WERI-Rb-1 (cell line): ENCODE measurements around the gene SCUBE2.

Experiments used
- DNase-seq: peaks from one replicate; pipeline ENCODE4 v3.0.0-alpha.2; 2020
- H3K27ac ChIP-seq: fragments of 250-450 bp; sonication (Bioruptor Pico); 2 replicates; pipeline ENCODE4 v1.5.1; 2020; ENCODE audit warnings: mild to moderate bottlenecking, moderate library complexity
- H3K27me3 ChIP-seq: fragments of 250-450 bp; sonication (Bioruptor Pico); 2 replicates; pipeline ENCODE4 v1.5.1; 2021; ENCODE audit warnings: mild to moderate bottlenecking, low read depth, moderate library complexity; ENCODE audit not compliant: insufficient read depth, severe bottlenecking
- H3K36me3 ChIP-seq: fragments of 250-450 bp; sonication (Bioruptor Pico); 2 replicates; pipeline ENCODE4 v1.5.1; 2020; ENCODE audit warnings: mild to moderate bottlenecking, moderate library complexity
- H3K4me3 ChIP-seq: 2 replicates; pipeline ENCODE4 v1.5.1; 2011; ENCODE audit warnings: low read depth, mild to moderate bottlenecking, control low read depth, low read length
- H3K9me3 ChIP-seq: fragments of 250-450 bp; sonication (Bioruptor Pico); 2 replicates; pipeline ENCODE4 v1.5.1; 2021; ENCODE audit warnings: mild to moderate bottlenecking, moderate library complexity; ENCODE audit not compliant: severe bottlenecking
- CTCF ChIP-seq: IDR thresholded peaks from 2 replicates; pipeline ENCODE4 v1.5.1; 2011; ENCODE audit warnings: low read depth, mild to moderate bottlenecking, control low read depth, inconsistent platforms, low read length

The SCUBE2 gene

GRCh38 chr11:9138133-9138453 is 46.7 kb upstream of the SCUBE2 start:
- H3K36me3 ChIP-seq: peaks cover 41% of the 10 kb centered on the region
- no peak overlapping the region for H3K27ac ChIP-seq
- H3K9me3 ChIP-seq: no peaks in the 10 kb centered on the region
- DNase-seq: no peak
- no peak overlapping the region for H3K4me3 ChIP-seq
- H3K27me3 ChIP-seq: no peaks in the 10 kb centered on the region
- no peak for TF ChIP-seq CTCF

- Histone ChIP-seq H3K9me3 (no peaks in the 10 kb centered on the region), H3K4me3 (no peak overlapping the region), H3K27me3 (no peaks in the 10 kb centered on the region), H3K27ac (no peak overlapping the region), H3K36me3 (peaks cover 36% of the 10 kb centered on the region)
- TF ChIP-seq CTCF: peak; percentile 96
- peak; percentile 78 for DNase-seq
Measured at GRCh38 chr11:9137293-9138132, 46.1 kb upstream of the SCUBE2 start.

- Histone ChIP-seq H3K36me3 (peaks cover 28% of the 10 kb centered on the region), H3K27ac (no peak overlapping the region)
Measured at GRCh38 chr11:9136741-9137140, 45.3 kb upstream of the SCUBE2 start.

GRCh38 chr11:9133956-9134355 is 42.6 kb upstream of the SCUBE2 start:
- Histone ChIP-seq H3K27ac (no peak overlapping the region), H3K4me3 (no peak overlapping the region), H3K36me3 (peaks cover 6% of the 10 kb centered on the region), H3K9me3 (no peaks in the 10 kb centered on the region), H3K27me3 (no peaks in the 10 kb centered on the region)
- TF ChIP-seq CTCF: no peak
- DNase-seq: no peak

More at GRCh38 chr11:9136741-9137140, 45.3 kb upstream of the SCUBE2 start:
- no peak for DNase-seq
- no peak for TF ChIP-seq CTCF
- Histone ChIP-seq H3K4me3 (no peak overlapping the region), H3K27me3 (no peaks in the 10 kb centered on the region), H3K9me3 (no peaks in the 10 kb centered on the region)

GRCh38 chr11:9132203-9132878 is 40.9 kb upstream of the SCUBE2 start:
- Histone ChIP-seq H3K4me3 (no peak overlapping the region), H3K9me3 (no peaks in the 10 kb centered on the region), H3K27ac (no peak overlapping the region), H3K27me3 (no peaks in the 10 kb centered on the region), H3K36me3 (no peaks in the 10 kb centered on the region)
- no peak for DNase-seq
- no peak for TF ChIP-seq CTCF

GRCh38 chr11:9130297-9130696 is 38.9 kb upstream of the SCUBE2 start:
- no peaks in the 10 kb centered on the region for H3K36me3 ChIP-seq
- no peak for DNase-seq
- no peak for TF ChIP-seq CTCF
- no peak overlapping the region for H3K27ac ChIP-seq
- no peaks in the 10 kb centered on the region for H3K9me3 ChIP-seq
- H3K4me3 ChIP-seq: no peak overlapping the region
- H3K27me3 ChIP-seq: no peaks in the 10 kb centered on the region
